RWPE1 (cell line): Measurements from ENCODE around the gene TRPM5.

Experiments
- CTCF ChIA-PET: fragments of 350-600 bp; sonication (Branson Sonifier 250); formaldehyde crosslinking; extraction: SDS; loops from one replicate; lab custom pipeline; 2021; lab: Yijun Ruan, JAX
- POLR2A ChIA-PET: fragments of 400-600 bp; formaldehyde crosslinking; extraction: SDS; loops from one replicate; lab custom pipeline; 2020; ENCODE audit warnings: antibody characterized with exemption; ENCODE audit not compliant: low non-redundant PET; lab: Yijun Ruan, JAX
- DNase-seq: peaks from one replicate; pipeline ENCODE4 v3.0.0; 2012; ENCODE audit warnings: low spot score
- H3K27ac ChIP-seq: fragments of 450-650 bp; 2 replicates; pipeline ENCODE4 v1.5.1; 2017
- CTCF ChIP-seq: fragments of 450-650 bp; conservative IDR thresholded peaks from 2 replicates; pipeline ENCODE4 v1.5.1; 2017; ENCODE audit warnings: low read depth, mild to moderate bottlenecking

The TRPM5 gene

GRCh38 chr11:2462543-2462985 lies 18.2 kb upstream of the TRPM5 start:
- no peak for TF ChIP-seq CTCF
- ChIA-PET CTCF (no interaction called here), POLR2A (no interaction called here)
- DNase-seq, result no peak
- H3K27ac ChIP-seq, result no peak overlapping the region

GRCh38 chr11:2461956-2462542 lies 17.7 kb upstream of the TRPM5 start:
- POLR2A ChIA-PET, result no interaction called here
- H3K27ac ChIP-seq, result no peak overlapping the region
- CTCF ChIA-PET, result no interaction called here
- TF ChIP-seq CTCF, result no peak
- DNase-seq, result no peak

- CTCF ChIA-PET, result no interaction called here
- no peak for TF ChIP-seq CTCF
- POLR2A ChIA-PET, result no interaction called here
- no peak overlapping the region for H3K27ac ChIP-seq
- DNase-seq, result no peak
Measured at GRCh38 chr11:2461253-2461955, 17.1 kb upstream of the TRPM5 start.

GRCh38 chr11:2460540-2461252 lies 16.4 kb upstream of the TRPM5 start:
- no peak overlapping the region for H3K27ac ChIP-seq
- no peak for DNase-seq
- POLR2A ChIA-PET, result no interaction called here
- CTCF ChIA-PET, result no interaction called here
- TF ChIP-seq CTCF, result no peak

GRCh38 chr11:2459796-2460531 lies 15.7 kb upstream of the TRPM5 start:
- ChIA-PET CTCF (no interaction called here), POLR2A (no interaction called here)
- no peak for DNase-seq
- H3K27ac ChIP-seq, result no peak overlapping the region
- TF ChIP-seq CTCF, result no peak

- DNase-seq, result no peak
- TF ChIP-seq CTCF, result no peak
- POLR2A ChIA-PET, result interaction anchor here (0.6 kb wide), 1 partner anchor 59 kb away, joined by 3 read pairs; the partner anchor contains the start of gene TSSC4
- H3K27ac ChIP-seq, result no peak overlapping the region
- CTCF ChIA-PET, result no interaction called here
Measured at GRCh38 chr11:2459016-2459725, 14.9 kb upstream of the TRPM5 start.
